OCI-LY7 (cell line): Measurements from ENCODE around the gene EXOC6B. TPM values are rescaled to one million over a fixed set of nuclear protein-coding genes. Genes with fewer than 3 reads are reported as not detected.

Experiments used
- BruUV-seq: library from RNA; stranded (reverse); fragments of 400-500 nt; replicated peaks from 2 replicates; lab custom pipeline; 2021; lab: Mats Ljungman, UMichigan
- CTCF ChIA-PET: fragments of 300-600 bp; sonication (Branson Sonifier 250); formaldehyde crosslinking; loops from one replicate; lab custom pipeline; 2022; ENCODE audit warnings: antibody characterized with exemption; ENCODE audit not compliant: unreplicated experiment; lab: Charles Lee
- POLR2A ChIA-PET: fragments of 300-600 bp; sonication (Branson Sonifier 250); formaldehyde crosslinking; loops from one replicate; lab custom pipeline; 2022; ENCODE audit warnings: antibody characterized with exemption; lab: Charles Lee
- DNase-seq: peaks from one replicate; pipeline ENCODE4 v3.0.0-alpha.2; 2015; ENCODE audit warnings: low spot score
- H2AFZ ChIP-seq: fragments of 200-600 bp; sonication (generic), shearing (Covaris generic); 2 replicates; pipeline ENCODE4 v1.6.1; 2014; ENCODE audit warnings: mild to moderate bottlenecking, antibody characterized with exemption, low read length, moderate library complexity
- H3K27ac ChIP-seq: fragments of 200-600 bp; sonication (generic); 2 replicates; pipeline ENCODE4 v1.5.1; 2014; ENCODE audit warnings: mixed run types, low read depth, mild to moderate bottlenecking, moderate library complexity, low read length, inconsistent platforms; ENCODE audit not compliant: poor library complexity, severe bottlenecking
- H3K36me3 ChIP-seq: fragments of 200-600 bp; sonication (generic); 2 replicates; pipeline ENCODE4 v1.6.1; 2014; ENCODE audit warnings: mild to moderate bottlenecking, antibody characterized with exemption, low read length, moderate library complexity, mixed read lengths; ENCODE audit not compliant: insufficient read depth
- H3K4me1 ChIP-seq: fragments of 200-600 bp; sonication (generic); 2 replicates; pipeline ENCODE4 v1.5.1; 2014; ENCODE audit warnings: mild to moderate bottlenecking, low read length; ENCODE audit not compliant: insufficient read depth, poor library complexity, severe bottlenecking
- H3K4me2 ChIP-seq: fragments of 200-600 bp; sonication (generic); 2 replicates; pipeline ENCODE4 v1.6.1; 2014; ENCODE audit warnings: mild to moderate bottlenecking, low read length
- H3K4me3 ChIP-seq: fragments of 200-600 bp; sonication (generic); 2 replicates; pipeline ENCODE4 v1.5.1; 2014; ENCODE audit warnings: mild to moderate bottlenecking, low read depth, low read length; ENCODE audit not compliant: poor library complexity, severe bottlenecking
- H3K79me2 ChIP-seq: fragments of 200-600 bp; sonication (generic); 2 replicates; pipeline ENCODE4 v1.6.1; 2016; ENCODE audit warnings: low read depth, mild to moderate bottlenecking, low read length, moderate library complexity, mixed read lengths; ENCODE audit not compliant: insufficient read depth
- H3K9me2 ChIP-seq: fragments of 200-600 bp; sonication (generic); 2 replicates; pipeline ENCODE4 v1.6.1; 2016; ENCODE audit warnings: mild to moderate bottlenecking, low read length, mixed read lengths; ENCODE audit not compliant: insufficient read depth
- H3K9me3 ChIP-seq: fragments of 200-600 bp; sonication (generic); 2 replicates; pipeline ENCODE4 v1.6.1; 2014; ENCODE audit warnings: mild to moderate bottlenecking, mixed run types, low read length, mixed read lengths
- H4K20me1 ChIP-seq: fragments of 200-600 bp; sonication (generic); 2 replicates; pipeline ENCODE4 v1.6.1; 2014; ENCODE audit warnings: mild to moderate bottlenecking, antibody characterized with exemption, low read length, moderate library complexity, mixed read lengths; ENCODE audit not compliant: insufficient read depth
- EZH2phosphoT487 ChIP-seq: fragments of 200-600 bp; sonication (generic); IDR thresholded peaks from 2 replicates; pipeline ENCODE4 v1.6.1; 2018; ENCODE audit warnings: low read depth, borderline replicate concordance, mild to moderate bottlenecking, mixed run types, antibody characterized with exemption, low read length, moderate library complexity, mixed read lengths
- intact Hi-C: fragments of 100-400 bp; cut with micrococcal nuclease; formaldehyde crosslinking; loops from one replicate; pipeline ENCODE4 v1.10.0; 2022; ENCODE audit not compliant: unreplicated experiment
- total RNA-seq, 2 experiments: library from RNA; depleted of rRNA in 1 of 2; stranded (reverse); fragments of >200 nt in 1 of 2; shearing (Covaris generic) in 1 of 2; gene quantifications; 2 replicates each; pipeline ENCODE4 v1.2.3, GENCODE V29; 2014 to 2022
- TF ChIP-seq, protein P1 (sequence below): fragments of 200-600 bp; sonication (generic); conservative IDR thresholded peaks from 2 replicates; pipeline ENCODE4 v1.5.1; 2014; ENCODE audit warnings: mild to moderate bottlenecking, antibody characterized with exemption, low read length, moderate library complexity, mixed read lengths

EXOC6B gene
- total RNA-seq, 2 experiments from 2014 or later: 5.1 TPM; not detected in 1

DNA sequence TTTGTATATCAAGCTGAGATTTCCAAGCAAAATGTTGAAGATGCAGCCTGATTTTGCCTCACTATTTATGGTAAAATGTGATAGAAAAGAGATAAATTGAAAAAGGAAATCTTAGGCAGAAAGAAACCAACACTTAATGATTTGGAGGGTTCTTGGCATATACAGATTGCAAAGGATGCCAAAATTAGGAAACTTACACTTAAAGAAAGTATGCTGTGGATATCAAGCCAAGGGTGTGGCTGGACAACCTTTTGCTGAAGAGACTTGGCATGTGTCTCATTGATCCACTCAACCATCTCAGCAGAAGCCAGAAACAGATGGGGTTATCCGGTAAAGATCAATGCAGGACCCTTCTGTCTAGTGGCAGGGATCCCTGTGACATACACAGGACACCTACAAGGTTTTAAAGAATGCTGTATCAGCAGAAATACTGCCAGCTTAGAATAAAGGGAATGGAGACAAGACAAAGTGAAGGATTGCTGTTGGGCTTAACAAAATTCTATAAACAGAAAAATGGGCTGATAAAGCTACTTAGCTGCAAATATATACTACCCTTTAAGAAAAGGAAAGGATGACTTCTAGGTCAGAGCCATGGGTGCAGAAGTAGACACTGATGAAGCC, 570.9 kb downstream of the EXOC6B start:
- H3K36me3 ChIP-seq: no peaks in the 10 kb centered on the region
- POLR2A ChIA-PET: no interaction called here
- no peaks in the 10 kb centered on the region for H3K4me1 ChIP-seq
- intact Hi-C loops: no loop called here
- no peaks in the 10 kb centered on the region for H3K9me3 ChIP-seq
- H3K4me3 ChIP-seq: no peak overlapping the region
- H3K79me2 ChIP-seq: no peaks in the 10 kb centered on the region
- CTCF ChIA-PET: no interaction called here
- DNase-seq: no peak
- no TSS peak for BruUV-seq
- no peak overlapping the region for H3K4me2 ChIP-seq
- H3K9me2 ChIP-seq: no peaks in the 10 kb centered on the region
- TF ChIP-seq EZH2phosphoT487: no peak
- TF ChIP-seq, protein P1, sequence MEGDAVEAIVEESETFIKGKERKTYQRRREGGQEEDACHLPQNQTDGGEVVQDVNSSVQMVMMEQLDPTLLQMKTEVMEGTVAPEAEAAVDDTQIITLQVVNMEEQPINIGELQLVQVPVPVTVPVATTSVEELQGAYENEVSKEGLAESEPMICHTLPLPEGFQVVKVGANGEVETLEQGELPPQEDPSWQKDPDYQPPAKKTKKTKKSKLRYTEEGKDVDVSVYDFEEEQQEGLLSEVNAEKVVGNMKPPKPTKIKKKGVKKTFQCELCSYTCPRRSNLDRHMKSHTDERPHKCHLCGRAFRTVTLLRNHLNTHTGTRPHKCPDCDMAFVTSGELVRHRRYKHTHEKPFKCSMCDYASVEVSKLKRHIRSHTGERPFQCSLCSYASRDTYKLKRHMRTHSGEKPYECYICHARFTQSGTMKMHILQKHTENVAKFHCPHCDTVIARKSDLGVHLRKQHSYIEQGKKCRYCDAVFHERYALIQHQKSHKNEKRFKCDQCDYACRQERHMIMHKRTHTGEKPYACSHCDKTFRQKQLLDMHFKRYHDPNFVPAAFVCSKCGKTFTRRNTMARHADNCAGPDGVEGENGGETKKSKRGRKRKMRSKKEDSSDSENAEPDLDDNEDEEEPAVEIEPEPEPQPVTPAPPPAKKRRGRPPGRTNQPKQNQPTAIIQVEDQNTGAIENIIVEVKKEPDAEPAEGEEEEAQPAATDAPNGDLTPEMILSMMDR: no peak
- no peak overlapping the region for H2AFZ ChIP-seq
- no peaks in the 10 kb centered on the region for H4K20me1 ChIP-seq
- H3K27ac ChIP-seq: no peak overlapping the region

DNA sequence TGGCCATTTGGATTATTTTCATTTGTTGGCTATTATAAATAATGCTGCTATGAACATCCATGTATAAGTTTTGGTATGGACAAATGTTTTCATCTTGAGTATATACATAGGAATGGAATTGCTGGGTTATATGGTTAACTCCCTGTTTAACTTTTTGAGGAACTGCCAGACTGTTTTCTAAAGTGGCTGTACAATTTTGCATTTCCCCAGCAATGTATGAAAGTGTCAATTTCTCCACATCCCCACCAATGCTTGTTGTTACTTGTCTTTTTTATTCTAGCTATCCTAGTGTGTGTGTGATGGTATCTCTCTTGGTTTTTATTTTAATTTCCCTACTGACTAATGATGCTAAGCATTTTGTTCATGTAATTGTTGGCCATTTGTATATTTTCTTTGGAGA, 587.5 kb downstream of the EXOC6B start:
- intact Hi-C loops: no loop called here
- Histone ChIP-seq H4K20me1 (no peaks in the 10 kb centered on the region), H3K36me3 (no peaks in the 10 kb centered on the region), H3K9me3 (no peaks in the 10 kb centered on the region), H3K4me1 (no peaks in the 10 kb centered on the region), H3K79me2 (no peaks in the 10 kb centered on the region), H3K4me3 (no peak overlapping the region), H3K4me2 (no peak overlapping the region), H3K27ac (no peak overlapping the region), H2AFZ (no peak overlapping the region), H3K9me2 (no peaks in the 10 kb centered on the region)
- ChIA-PET POLR2A (interaction anchor here (0.6 kb wide), 1 partner anchor 164 kb away, joined by 3 read pairs; no protein-coding TSS in a partner anchor), CTCF (no interaction called here)
- TF ChIP-seq, protein P1: no peak
- TF ChIP-seq EZH2phosphoT487: no peak
- no TSS peak for BruUV-seq
- DNase-seq: no peak

DNA sequence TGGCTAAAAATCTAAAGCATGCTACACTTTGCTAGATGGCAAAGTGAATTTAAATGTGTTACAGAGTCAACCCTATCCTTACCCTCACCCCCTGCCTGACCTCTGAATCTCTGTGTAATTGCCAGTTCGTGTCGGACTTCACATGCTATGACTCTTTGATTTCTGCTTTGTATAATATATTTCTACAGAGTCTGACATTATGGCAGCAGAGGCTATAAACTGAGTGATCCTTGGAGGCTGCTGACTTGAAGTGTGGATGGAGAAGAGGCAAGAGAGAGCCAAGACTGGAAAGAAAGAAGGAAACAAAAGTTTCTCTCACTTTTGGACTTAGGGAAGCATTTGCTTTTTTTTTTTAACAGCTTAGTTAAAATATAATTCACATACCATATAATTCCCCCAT, 588.3 kb downstream of the EXOC6B start:
- TF ChIP-seq EZH2phosphoT487: no peak
- TF ChIP-seq, protein P1: no peak
- Histone ChIP-seq H3K4me1 (no peaks in the 10 kb centered on the region), H3K9me2 (no peaks in the 10 kb centered on the region), H3K9me3 (no peaks in the 10 kb centered on the region), H3K27ac (no peak overlapping the region), H3K79me2 (no peaks in the 10 kb centered on the region), H2AFZ (no peak overlapping the region), H3K36me3 (no peaks in the 10 kb centered on the region), H4K20me1 (no peaks in the 10 kb centered on the region), H3K4me2 (no peak overlapping the region), H3K4me3 (no peak overlapping the region)
- POLR2A ChIA-PET: interaction anchor here (0.6 kb wide), 1 partner anchor 163 kb away, joined by 3 read pairs; no protein-coding TSS in a partner anchor
- DNase-seq: no peak
- CTCF ChIA-PET: no interaction called here
- intact Hi-C loops: no loop called here
- BruUV-seq: no TSS peak
